ENCODE data around the gene SKIDA1.

- TF ChIP-seq, protein P1, sequence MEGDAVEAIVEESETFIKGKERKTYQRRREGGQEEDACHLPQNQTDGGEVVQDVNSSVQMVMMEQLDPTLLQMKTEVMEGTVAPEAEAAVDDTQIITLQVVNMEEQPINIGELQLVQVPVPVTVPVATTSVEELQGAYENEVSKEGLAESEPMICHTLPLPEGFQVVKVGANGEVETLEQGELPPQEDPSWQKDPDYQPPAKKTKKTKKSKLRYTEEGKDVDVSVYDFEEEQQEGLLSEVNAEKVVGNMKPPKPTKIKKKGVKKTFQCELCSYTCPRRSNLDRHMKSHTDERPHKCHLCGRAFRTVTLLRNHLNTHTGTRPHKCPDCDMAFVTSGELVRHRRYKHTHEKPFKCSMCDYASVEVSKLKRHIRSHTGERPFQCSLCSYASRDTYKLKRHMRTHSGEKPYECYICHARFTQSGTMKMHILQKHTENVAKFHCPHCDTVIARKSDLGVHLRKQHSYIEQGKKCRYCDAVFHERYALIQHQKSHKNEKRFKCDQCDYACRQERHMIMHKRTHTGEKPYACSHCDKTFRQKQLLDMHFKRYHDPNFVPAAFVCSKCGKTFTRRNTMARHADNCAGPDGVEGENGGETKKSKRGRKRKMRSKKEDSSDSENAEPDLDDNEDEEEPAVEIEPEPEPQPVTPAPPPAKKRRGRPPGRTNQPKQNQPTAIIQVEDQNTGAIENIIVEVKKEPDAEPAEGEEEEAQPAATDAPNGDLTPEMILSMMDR (IDR thresholded peaks at IDR 0.05): no peak
- TF ChIP-seq POLR2AphosphoS5 (IDR thresholded peaks at IDR 0.05) (no peak), POLR2A (IDR thresholded peaks at IDR 0.05) (no peak), EP300 (IDR thresholded peaks at IDR 0.05) (no peak)
Observed at GRCh38 chr10:21514129-21514817, 11.2 kb downstream of the SKIDA1 start.
